ENCODE measurements around the gene CENPP. TPM values are rescaled to one million over a fixed set of nuclear protein-coding genes. Genes with fewer than 3 reads are reported as not detected.
A peak's percentile ranks its signal among the peaks of the same experiment; 100 is the strongest.

Gene CENPP
- total RNA-seq, 2 experiments from 2014 or later = 22.8 to 38.3 TPM

- Mint-ChIP-seq H3K27ac (no peak overlapping the region), H3K4me1 (peaks cover 52% of the 10 kb centered on the region), H3K36me3 (peaks cover 7% of the 10 kb centered on the region), H3K4me3 (no peak overlapping the region), H3K9me3 (ENCODE audit: low read depth) (no peaks in the 10 kb centered on the region), H3K27me3 (no peaks in the 10 kb centered on the region)
- ATAC-seq = no peak
- no peak for DNase-seq
- CTCF ChIA-PET = no interaction called here
These were observed 341.3 kb downstream of the CENPP start for GRCh38 chr9:92666912-92667532.

DNA sequence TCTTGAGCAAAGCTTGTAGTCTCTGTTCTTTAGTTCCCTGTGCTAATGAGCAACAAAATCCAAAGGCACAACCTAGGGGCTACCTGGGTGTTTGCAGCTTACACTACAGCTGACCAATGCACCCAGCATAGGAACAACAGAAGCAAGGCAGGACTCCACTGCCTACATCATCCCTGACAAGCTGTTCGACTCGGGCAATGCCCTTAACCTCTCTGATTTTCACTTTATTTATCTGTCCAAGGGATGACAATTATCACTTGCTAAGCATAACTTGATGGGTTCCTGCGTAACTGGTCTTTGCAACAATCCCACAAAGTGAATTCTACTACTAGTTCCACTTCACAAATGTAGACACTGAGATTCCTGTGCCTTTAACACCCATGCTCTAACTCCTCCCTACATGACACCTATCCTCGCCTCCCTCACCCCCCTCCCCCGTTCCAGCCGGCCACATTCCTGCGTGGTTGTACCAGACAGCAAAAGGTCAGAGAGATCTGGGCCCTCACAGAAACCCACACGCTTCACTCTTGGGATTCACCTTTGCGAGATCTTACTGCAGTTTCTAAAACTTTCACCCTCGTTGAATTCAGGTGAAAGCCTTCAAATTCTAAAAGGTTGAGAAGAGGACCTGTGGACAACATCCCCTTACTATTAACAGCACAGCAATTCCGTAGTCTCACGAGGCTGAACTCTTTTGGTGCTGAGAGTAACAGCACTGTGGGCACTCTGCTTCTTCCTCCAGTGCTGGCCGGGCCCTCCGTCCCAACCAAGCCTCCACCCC is 343.2 kb downstream of the CENPP start:
- Mint-ChIP-seq H3K36me3 (peaks cover 12% of the 10 kb centered on the region), H3K4me3 (peak overlapping the region; percentile 96), H3K27me3 (no peaks in the 10 kb centered on the region), H3K27ac (peak overlapping the region; percentile 95), H3K9me3 (ENCODE audit: low read depth) (no peaks in the 10 kb centered on the region), H3K4me1 (peaks cover 49% of the 10 kb centered on the region)
- DNase-seq (peak; percentile 70), ATAC-seq (no peak)
- CTCF ChIA-PET = no interaction called here

DNA sequence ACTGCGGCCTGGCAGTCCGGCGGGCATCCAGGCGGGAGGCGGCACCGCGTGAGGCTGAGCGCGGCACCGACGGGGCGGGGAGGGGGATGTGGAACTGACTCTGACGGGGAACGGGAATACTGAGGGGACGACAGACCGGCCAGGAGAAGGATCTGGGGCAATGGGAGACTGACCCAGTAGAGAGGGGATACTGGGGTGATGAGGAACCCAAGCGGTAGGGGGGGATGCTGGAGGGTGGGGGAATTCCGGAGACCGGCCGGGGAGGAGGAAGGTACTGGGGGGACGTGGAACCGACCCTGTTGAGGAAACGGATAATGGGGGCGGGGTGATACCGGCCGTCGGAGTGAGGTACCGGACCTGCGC is 343.8 kb downstream of the CENPP start:
- CTCF ChIA-PET = interaction anchor here (1.1 to 1.6 kb wide), 3 partner anchors 36 to 530 kb away, joined by 3 to 12 read pairs (median 5); no protein-coding TSS in a partner anchor
- peak overlapping the region; percentile 96 for H3K4me3 Mint-ChIP-seq
- peaks cover 43% of the 10 kb centered on the region for H3K4me1 Mint-ChIP-seq
- DNase-seq = peak; percentile 61
- H3K36me3 Mint-ChIP-seq = peaks cover 12% of the 10 kb centered on the region
- H3K27ac Mint-ChIP-seq = peak overlapping the region; percentile 95
- peak; percentile 2 for ATAC-seq
- H3K9me3 Mint-ChIP-seq (ENCODE audit: low read depth) = no peaks in the 10 kb centered on the region
- no peaks in the 10 kb centered on the region for H3K27me3 Mint-ChIP-seq

Small RNAs within 50 kb of the gene (microRNA-seq; reads per million reads assigned to microRNA genes)
- 8.5 reads per million, percentile 26 among the genes with 10 or more reads in this experiment for gene MIR3651
- gene MIR4670 = not detected

Other genes starting within 250 kb of the CENPP start
- gene SPTLC1, start 210.5 kb upstream of the CENPP start, total RNA-seq = 10 to 100 TPM; 61.8 to 62.4 TPM
- 100 to 1,000 TPM; 146 to 179 TPM for gene IARS1, start 32.3 kb upstream of the CENPP start, total RNA-seq
- gene NOL8, start 603 bp upstream of the CENPP start, total RNA-seq = 10 to 100 TPM; 59.7 to 64.1 TPM
- gene OGN, start 78.6 kb downstream of the CENPP start, total RNA-seq = not detected
- gene OMD, start 98.5 kb downstream of the CENPP start, total RNA-seq = not detected
- not detected for gene ASPN, start 156.6 kb downstream of the CENPP start, total RNA-seq
- gene ECM2, start 210.0 kb downstream of the CENPP start, total RNA-seq = not detected